Activated B cell treated with CpG ODN at 0.5 μM for 24 hours (primary cell): ENCODE data around the gene TERT. TPM values are rescaled to one million over a fixed set of nuclear protein-coding genes. Genes with fewer than 3 reads are reported as not detected.

Source experiments
- ATAC-seq: fragments of 200-7000 bp; cut with Tn5 transposase; one replicate; pipeline ENCODE4 v1.10.0; 2021; ENCODE audit warnings: low read depth, mild to moderate bottlenecking, moderate library complexity
- CTCF ChIA-PET: fragments of 350-600 bp; sonication (Branson Sonifier 250); formaldehyde crosslinking; loops from one replicate; lab custom pipeline; 2021; ENCODE audit warnings: antibody characterized with exemption; lab: Charles Lee
- POLR2A ChIA-PET: fragments of 350-600 bp; sonication (Branson Sonifier 250); formaldehyde crosslinking; loops from one replicate; lab custom pipeline; 2021; ENCODE audit warnings: antibody characterized with exemption; lab: Charles Lee
- DNase-seq: peaks from one replicate; pipeline ENCODE4 v3.0.0; 2022
- H3K27ac Mint-ChIP-seq: one replicate; pipeline ENCODE4 v1.8.0; 2020; ENCODE audit warnings: mixed read lengths
- H3K27me3 Mint-ChIP-seq: one replicate; pipeline ENCODE4 v1.8.0; 2021; ENCODE audit warnings: mixed read lengths
- H3K36me3 Mint-ChIP-seq: one replicate; pipeline ENCODE4 v1.8.0; 2021; ENCODE audit warnings: low read depth, mixed read lengths
- H3K4me1 Mint-ChIP-seq: one replicate; pipeline ENCODE4 v1.8.0; 2021; ENCODE audit warnings: mixed read lengths
- H3K4me3 Mint-ChIP-seq: one replicate; pipeline ENCODE4 v1.8.0; 2020; ENCODE audit warnings: mild to moderate bottlenecking, mixed read lengths
- H3K9me3 Mint-ChIP-seq: one replicate; pipeline ENCODE4 v1.8.0; 2020; ENCODE audit warnings: mixed read lengths
- CTCF ChIP-seq: fragments of 200-600 bp; IDR thresholded peaks from one replicate; pipeline ENCODE4 v1.8.0; 2022; ENCODE audit warnings: antibody characterized with exemption, mild to moderate bottlenecking
- intact Hi-C: fragments of 100-400 bp; cut with micrococcal nuclease; formaldehyde crosslinking; loops from one replicate; pipeline ENCODE4 v1.15.1; 2024
- total RNA-seq: library from RNA; stranded (reverse); gene quantifications from 2 replicates; pipeline ENCODE4 v1.2.3, GENCODE V29; 2022

The TERT gene
- total RNA-seq, 1 donor from 2014 or later: 0.35 TPM

DNA sequence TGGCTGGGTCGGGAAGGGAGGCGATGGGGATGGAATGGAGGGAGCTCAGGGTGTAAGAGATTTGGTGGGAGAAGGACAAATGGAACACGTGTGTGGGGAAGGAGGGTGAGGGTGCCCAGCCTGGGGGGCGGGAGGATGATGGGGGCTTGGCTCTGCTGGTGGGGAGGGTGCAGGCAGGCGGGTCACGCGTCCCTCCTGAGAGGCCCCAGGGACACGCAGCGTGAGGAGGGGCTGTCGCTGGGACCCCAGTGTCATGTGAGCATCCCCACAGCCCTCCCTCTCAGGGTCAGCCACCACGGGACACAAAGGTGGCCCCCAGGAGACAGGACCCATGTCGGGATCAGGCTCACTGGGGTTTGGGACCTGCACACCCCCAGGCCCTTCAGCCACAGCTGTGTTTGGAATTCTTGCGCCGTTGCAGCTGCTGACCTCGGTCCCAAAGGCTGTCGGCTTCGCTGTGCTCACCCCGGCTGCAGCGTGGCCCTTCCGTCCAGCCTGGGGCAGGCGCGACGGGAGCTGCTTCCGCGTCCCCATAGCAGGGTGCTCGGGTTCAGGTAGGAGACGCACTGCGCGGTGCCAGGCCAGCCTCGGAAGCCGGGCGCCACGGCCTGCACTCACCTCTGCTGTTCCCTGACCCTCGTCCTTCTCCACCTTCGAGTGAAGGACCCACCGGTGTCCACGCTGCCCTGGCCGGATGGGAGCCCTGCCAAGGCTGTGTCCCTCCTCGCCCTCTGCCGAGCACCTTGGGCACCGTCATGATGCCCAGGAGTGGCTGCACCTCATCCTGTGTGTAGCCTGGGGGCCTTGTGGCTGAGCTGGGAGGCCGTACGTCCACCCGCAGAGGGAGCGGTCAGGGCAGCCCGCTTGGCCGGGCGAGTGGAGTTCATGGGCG lies 88.1 kb downstream of the TERT start:
- Mint-ChIP-seq H3K4me1 (no peaks in the 10 kb centered on the region), H3K9me3 (no peaks in the 10 kb centered on the region), H3K27ac (no peak overlapping the region), H3K27me3 (peaks cover 15% of the 10 kb centered on the region), H3K36me3 (no peaks in the 10 kb centered on the region), H3K4me3 (no peak overlapping the region)
- TF ChIP-seq CTCF: no peak
- intact Hi-C loops: no loop called here
- no peak for DNase-seq
- POLR2A ChIA-PET: no interaction called here
- CTCF ChIA-PET: no interaction called here
- no peak for ATAC-seq

DNA sequence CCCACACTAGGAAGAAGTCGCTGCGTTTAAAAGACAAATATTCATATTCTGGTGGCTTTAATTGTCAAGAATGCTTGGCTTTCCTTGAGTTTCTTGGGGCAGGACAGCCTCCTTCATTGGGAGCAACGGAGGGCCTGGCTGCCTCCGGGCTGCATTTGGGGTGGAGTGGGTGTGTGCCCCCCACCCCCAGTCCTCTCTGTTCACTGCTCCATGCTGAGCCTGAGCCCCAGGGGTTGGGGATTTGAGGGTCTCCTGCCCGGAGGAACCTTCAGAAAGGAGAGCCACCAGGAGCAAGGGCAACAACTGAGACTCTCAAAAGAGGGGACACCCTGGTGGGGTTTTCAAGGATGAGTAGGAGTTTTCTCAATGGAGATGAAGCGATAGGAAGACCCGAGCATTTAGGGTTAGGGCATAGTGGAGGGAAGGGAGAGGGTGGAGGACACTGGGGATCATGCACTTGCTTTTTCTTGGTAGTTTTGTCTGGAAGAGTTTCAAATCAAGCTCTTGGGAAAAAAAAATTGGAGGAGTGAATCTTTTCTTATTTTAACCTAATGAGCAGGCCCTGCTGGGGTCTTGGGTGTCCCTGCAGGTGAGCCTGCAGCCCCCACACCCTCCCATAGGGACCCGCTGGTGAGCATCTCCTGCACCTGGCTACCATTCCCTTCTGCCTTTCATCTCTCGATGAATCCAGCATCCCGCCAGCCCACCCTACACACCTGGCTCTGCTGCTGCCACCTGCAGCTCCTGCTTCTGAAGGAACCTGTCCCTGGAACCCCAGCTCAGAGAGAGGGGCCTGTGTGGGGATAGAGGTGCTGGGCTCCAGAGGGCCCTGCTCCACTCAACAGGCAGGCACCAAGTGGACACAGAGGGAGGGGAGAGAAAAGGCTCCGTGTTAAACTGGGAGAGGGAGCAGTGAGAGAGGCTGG lies 89.3 kb downstream of the TERT start:
- Mint-ChIP-seq H3K4me1 (no peaks in the 10 kb centered on the region), H3K27ac (no peak overlapping the region), H3K9me3 (no peaks in the 10 kb centered on the region), H3K36me3 (no peaks in the 10 kb centered on the region), H3K4me3 (no peak overlapping the region), H3K27me3 (peaks cover 15% of the 10 kb centered on the region)
- DNase-seq (no peak), ATAC-seq (no peak)
- TF ChIP-seq CTCF: no peak
- POLR2A ChIA-PET: no interaction called here
- CTCF ChIA-PET: no interaction called here
- intact Hi-C loops: no loop called here

- H3K4me1 Mint-ChIP-seq: no peaks in the 10 kb centered on the region
- TF ChIP-seq CTCF: no peak
- peaks cover 15% of the 10 kb centered on the region for H3K27me3 Mint-ChIP-seq
- H3K27ac Mint-ChIP-seq: no peak overlapping the region
- no peak for DNase-seq
- no peaks in the 10 kb centered on the region for H3K36me3 Mint-ChIP-seq
- intact Hi-C loops: no loop called here
- no peak for ATAC-seq
- H3K9me3 Mint-ChIP-seq: no peaks in the 10 kb centered on the region
- CTCF ChIA-PET: no interaction called here
- H3K4me3 Mint-ChIP-seq: no peak overlapping the region
- POLR2A ChIA-PET: no interaction called here
Measured at GRCh38 chr5:1204693-1205242, 90.1 kb downstream of the TERT start.

DNA sequence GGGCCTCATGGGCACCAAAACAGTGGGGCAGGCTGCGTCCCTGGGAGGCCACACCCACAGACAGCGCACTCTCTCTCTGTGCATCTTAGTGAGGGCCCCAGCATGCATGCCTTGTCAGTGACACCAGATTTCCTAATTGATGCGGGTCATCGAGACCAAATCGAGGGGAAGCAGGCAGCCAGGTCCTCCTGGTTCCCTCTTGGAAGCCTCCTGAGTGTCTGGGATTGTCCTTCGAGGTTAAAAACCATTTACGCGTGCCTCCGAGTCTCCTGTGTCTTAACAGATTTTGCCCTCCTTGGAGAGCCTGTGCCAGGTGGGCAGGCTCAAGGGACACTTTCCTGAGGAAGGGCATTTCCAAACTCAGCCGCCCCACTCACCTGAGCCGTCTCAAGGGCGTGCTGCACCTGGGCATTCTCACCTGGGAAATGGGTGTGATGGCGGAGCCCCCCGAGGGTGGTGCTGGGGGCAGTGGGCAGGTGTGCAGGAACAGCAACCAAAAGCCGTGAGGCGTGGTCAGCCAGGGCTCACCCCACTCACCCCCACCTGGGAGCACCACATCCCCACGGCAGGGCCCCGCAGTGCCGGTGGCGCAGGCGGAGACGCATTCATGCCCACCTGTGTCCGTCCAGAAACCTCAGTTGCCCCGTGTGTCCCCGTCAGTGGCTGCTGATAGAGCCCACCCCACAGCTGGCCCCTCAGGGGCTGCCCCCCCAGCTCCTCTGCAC lies 90.7 kb downstream of the TERT start:
- no peaks in the 10 kb centered on the region for H3K4me1 Mint-ChIP-seq
- no peak for TF ChIP-seq CTCF
- peaks cover 15% of the 10 kb centered on the region for H3K27me3 Mint-ChIP-seq
- intact Hi-C loops: no loop called here
- ChIA-PET CTCF (no interaction called here), POLR2A (no interaction called here)
- H3K36me3 Mint-ChIP-seq: no peaks in the 10 kb centered on the region
- ATAC-seq (no peak), DNase-seq (no peak)
- no peak overlapping the region for H3K4me3 Mint-ChIP-seq
- no peaks in the 10 kb centered on the region for H3K9me3 Mint-ChIP-seq
- no peak overlapping the region for H3K27ac Mint-ChIP-seq
